ENCODE results near the gene TSPAN8.

The TSPAN8 gene

DNA sequence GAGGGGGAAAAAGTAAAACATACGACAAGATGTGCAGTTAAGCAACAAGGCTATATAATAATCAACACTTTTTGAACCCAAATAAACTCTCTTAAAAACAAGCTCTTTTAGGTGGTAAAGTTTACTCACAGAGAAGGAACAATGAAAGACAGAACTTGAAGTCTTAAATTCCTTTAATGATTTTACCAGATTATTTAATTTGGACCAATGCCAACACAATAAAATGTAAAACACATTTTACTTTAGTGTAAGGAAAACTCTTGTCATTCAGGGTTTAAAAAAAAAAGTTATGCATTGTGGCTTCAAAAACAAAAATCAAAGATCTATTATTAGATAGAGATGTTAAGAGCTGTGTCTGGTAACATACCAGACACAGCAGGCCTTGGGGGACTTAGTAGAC, 13.1 kb downstream of the TSPAN8 start:
- Histone ChIP-seq H3K4me3 (ENCODE audit: low read depth, low read length) (no peak overlapping the region), H3K27ac (ENCODE audit: extremely low read depth, low read depth, low read length) (no peak overlapping the region), H3K4me1 (ENCODE audit: control insufficient read depth, insufficient read depth, low read length) (no peaks in the 10 kb centered on the region; the same call in 1 of the 2 replicates), H3K9me3 (ENCODE audit: control insufficient read depth, insufficient read depth, low read depth, low read length) (no peaks in the 10 kb centered on the region), H3K36me3 (ENCODE audit: control insufficient read depth in 2 of 2, insufficient read depth in 1 of 2, low read length in 2 of 2) (no peaks in the 10 kb centered on the region)
- ChIA-PET POLR2A (no interaction called here), CTCF (interaction anchor here (0.6 kb wide), 1 partner anchor 8 kb away, joined by 3 read pairs; no protein-coding TSS in a partner anchor)
- no peak for TF ChIP-seq ZNF138 (tag by site-specific recombination; IDR thresholded peaks at IDR 0.05; ENCODE audit: borderline replicate concordance)
- no peak for TF ChIP-seq ZNF354C (tag by site-specific recombination; IDR thresholded peaks at IDR 0.05; ENCODE audit: borderline replicate concordance, low read depth)
- no peak for TF ChIP-seq ZNF146 (tag by site-specific recombination; IDR thresholded peaks at IDR 0.05)

DNA sequence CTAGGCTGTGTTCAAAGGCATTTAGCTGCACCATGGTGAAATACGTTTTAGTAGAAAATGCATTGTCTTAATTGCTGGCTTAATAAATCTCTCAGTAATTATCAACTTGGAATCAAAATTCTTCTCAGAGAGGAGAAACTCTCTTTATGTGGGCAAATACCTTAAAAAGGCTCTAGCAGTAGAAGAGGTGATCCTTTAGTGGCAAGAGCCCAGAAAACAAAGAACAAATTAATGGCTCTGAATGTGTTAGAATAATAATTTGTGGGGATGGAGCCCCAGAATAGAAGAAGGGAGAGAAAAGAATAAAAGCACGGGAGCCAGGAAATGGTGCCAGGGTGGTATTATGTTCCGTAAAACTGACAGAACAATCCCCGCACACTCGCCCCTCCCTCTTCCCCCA, 14.8 kb downstream of the TSPAN8 start:
- Histone ChIP-seq H3K4me3 (ENCODE audit: low read depth, low read length) (no peak overlapping the region), H3K9me3 (ENCODE audit: control insufficient read depth, insufficient read depth, low read depth, low read length) (no peaks in the 10 kb centered on the region), H3K36me3 (ENCODE audit: control insufficient read depth in 2 of 2, insufficient read depth in 1 of 2, low read length in 2 of 2) (no peaks in the 10 kb centered on the region), H3K4me1 (ENCODE audit: control insufficient read depth, insufficient read depth, low read length) (no peaks in the 10 kb centered on the region; the same call in 1 of the 2 replicates), H3K27ac (ENCODE audit: extremely low read depth, low read depth, low read length) (no peak overlapping the region)
- CTCF ChIA-PET = interaction anchor here (0.7 kb wide), 1 partner anchor 50 kb away, joined by 3 read pairs; no protein-coding TSS in a partner anchor
- TF ChIP-seq ZNF530 (tag by site-specific recombination; IDR thresholded peaks at IDR 0.05; ENCODE audit: low read depth) (no peak), ZNF626 (tag by site-specific recombination; IDR thresholded peaks at IDR 0.05) (no peak), ZNF747 (tag by site-specific recombination; IDR thresholded peaks at IDR 0.05) (no peak), ZNF211 (tag by site-specific recombination; IDR thresholded peaks at IDR 0.05; ENCODE audit: low read depth) (no peak), ZBTB17 (tag by site-specific recombination; IDR thresholded peaks at IDR 0.05) (no peak), ZNF112 (tag by site-specific recombination; IDR thresholded peaks at IDR 0.05) (no peak), IKZF3 (tag by site-specific recombination; IDR thresholded peaks at IDR 0.05) (no peak), ZNF473 (tag by site-specific recombination; IDR thresholded peaks at IDR 0.05) (no peak), ZNF837 (tag by site-specific recombination; IDR thresholded peaks at IDR 0.05) (no peak), ZNF138 (tag by site-specific recombination; IDR thresholded peaks at IDR 0.05; ENCODE audit: borderline replicate concordance) (no peak)
- TF ChIP-seq, protein P1, sequence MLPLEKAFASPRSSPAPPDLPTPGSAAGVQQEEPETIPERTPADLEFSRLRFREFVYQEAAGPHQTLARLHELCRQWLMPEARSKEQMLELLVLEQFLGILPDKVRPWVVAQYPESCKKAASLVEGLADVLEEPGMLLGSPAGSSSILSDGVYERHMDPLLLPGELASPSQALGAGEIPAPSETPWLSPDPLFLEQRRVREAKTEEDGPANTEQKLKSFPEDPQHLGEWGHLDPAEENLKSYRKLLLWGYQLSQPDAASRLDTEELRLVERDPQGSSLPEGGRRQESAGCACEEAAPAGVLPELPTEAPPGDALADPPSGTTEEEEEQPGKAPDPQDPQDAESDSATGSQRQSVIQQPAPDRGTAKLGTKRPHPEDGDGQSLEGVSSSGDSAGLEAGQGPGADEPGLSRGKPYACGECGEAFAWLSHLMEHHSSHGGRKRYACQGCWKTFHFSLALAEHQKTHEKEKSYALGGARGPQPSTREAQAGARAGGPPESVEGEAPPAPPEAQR (tag by site-specific recombination; IDR thresholded peaks at IDR 0.05) = no peak
- TF ChIP-seq, protein P2, sequence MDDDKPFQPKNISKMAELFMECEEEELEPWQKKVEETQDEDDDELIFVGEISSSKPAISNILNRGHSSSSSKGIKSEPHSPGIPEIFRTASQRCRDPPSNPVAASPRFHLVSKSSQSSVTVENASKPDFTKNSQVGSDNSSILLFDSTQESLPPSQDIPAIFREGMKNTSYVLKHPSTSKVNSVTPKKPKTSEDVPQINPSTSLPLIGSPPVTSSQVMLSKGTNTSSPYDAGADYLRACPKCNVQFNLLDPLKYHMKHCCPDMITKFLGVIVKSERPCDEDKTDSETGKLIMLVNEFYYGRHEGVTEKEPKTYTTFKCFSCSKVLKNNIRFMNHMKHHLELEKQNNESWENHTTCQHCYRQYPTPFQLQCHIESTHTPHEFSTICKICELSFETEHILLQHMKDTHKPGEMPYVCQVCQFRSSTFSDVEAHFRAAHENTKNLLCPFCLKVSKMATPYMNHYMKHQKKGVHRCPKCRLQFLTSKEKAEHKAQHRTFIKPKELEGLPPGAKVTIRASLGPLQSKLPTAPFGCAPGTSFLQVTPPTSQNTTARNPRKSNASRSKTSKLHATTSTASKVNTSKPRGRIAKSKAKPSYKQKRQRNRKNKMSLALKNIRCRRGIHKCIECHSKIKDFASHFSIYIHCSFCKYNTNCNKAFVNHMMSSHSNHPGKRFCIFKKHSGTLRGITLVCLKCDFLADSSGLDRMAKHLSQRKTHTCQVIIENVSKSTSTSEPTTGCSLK (tag by site-specific recombination; IDR thresholded peaks at IDR 0.05) = no peak
- POLR2A ChIA-PET = no interaction called here

DNA sequence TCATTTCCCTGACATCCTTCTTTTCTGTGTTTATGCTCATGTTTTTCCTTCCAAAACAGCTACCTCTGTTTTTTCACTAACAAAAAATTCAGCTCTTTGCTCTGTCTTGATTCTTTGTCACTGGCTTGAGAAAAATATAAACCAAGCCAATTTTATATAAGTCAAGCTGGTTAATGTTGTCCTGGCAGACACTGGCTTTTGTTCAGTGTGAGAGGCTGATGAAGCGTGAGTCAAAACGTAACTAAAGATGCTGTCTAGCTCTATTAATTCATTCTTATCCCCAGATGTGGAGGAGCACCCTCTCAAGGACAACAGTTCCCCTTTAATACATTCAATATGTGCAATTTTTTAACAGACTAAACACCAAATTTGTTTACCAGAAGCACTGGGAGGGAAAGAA, 15.8 kb downstream of the TSPAN8 start:
- no peak for TF ChIP-seq ZNF777 (tag by site-specific recombination; IDR thresholded peaks at IDR 0.05; ENCODE audit: borderline replicate concordance)
- TF ChIP-seq, protein P3, sequence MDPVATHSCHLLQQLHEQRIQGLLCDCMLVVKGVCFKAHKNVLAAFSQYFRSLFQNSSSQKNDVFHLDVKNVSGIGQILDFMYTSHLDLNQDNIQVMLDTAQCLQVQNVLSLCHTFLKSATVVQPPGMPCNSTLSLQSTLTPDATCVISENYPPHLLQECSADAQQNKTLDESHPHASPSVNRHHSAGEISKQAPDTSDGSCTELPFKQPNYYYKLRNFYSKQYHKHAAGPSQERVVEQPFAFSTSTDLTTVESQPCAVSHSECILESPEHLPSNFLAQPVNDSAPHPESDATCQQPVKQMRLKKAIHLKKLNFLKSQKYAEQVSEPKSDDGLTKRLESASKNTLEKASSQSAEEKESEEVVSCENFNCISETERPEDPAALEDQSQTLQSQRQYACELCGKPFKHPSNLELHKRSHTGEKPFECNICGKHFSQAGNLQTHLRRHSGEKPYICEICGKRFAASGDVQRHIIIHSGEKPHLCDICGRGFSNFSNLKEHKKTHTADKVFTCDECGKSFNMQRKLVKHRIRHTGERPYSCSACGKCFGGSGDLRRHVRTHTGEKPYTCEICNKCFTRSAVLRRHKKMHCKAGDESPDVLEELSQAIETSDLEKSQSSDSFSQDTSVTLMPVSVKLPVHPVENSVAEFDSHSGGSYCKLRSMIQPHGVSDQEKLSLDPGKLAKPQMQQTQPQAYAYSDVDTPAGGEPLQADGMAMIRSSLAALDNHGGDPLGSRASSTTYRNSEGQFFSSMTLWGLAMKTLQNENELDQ (tag by site-specific recombination; IDR thresholded peaks at IDR 0.05; ENCODE audit: low read depth) = no peak
- Histone ChIP-seq H3K4me1 (ENCODE audit: control insufficient read depth, insufficient read depth, low read length) (no peaks in the 10 kb centered on the region; the same call in 1 of the 2 replicates), H3K36me3 (ENCODE audit: control insufficient read depth in 2 of 2, insufficient read depth in 1 of 2, low read length in 2 of 2) (no peaks in the 10 kb centered on the region), H3K9me3 (ENCODE audit: control insufficient read depth, insufficient read depth, low read depth, low read length) (no peaks in the 10 kb centered on the region), H3K27ac (ENCODE audit: extremely low read depth, low read depth, low read length) (no peak overlapping the region), H3K4me3 (ENCODE audit: low read depth, low read length) (no peak overlapping the region)
- CTCF ChIA-PET = interaction anchor here (0.8 kb wide), 1 partner anchor 169 kb away, joined by 4 read pairs; no protein-coding TSS in a partner anchor
- POLR2A ChIA-PET = no interaction called here

All from HEK293 (cell line).